Progenitor cell of endocrine pancreas (in vitro differentiated cells): ENCODE data around the gene DGCR8. TPM values are rescaled to one million over a fixed set of nuclear protein-coding genes. Genes with fewer than 3 reads are reported as not detected.

Experiments
- DNase-seq: peaks from one replicate; pipeline ENCODE4 v3.0.0; 2021; ENCODE audit warnings: low spot score; ENCODE audit not compliant: unreplicated experiment
- H3K27ac Mint-ChIP-seq: 2 replicates; pipeline ENCODE4 v1.8.0; 2021; ENCODE audit warnings: mild to moderate bottlenecking, moderate library complexity, mixed read lengths
- H3K27me3 Mint-ChIP-seq: 2 replicates; pipeline ENCODE4 v1.8.0; 2021; ENCODE audit warnings: mixed read lengths
- H3K36me3 Mint-ChIP-seq: 2 replicates; pipeline ENCODE4 v1.8.0; 2022; ENCODE audit warnings: mixed read lengths; ENCODE audit not compliant: insufficient read depth
- H3K4me1 Mint-ChIP-seq: 2 replicates; pipeline ENCODE4 v1.8.0; 2021; ENCODE audit warnings: low read depth, mixed read lengths
- H3K4me3 Mint-ChIP-seq: 2 replicates; pipeline ENCODE4 v1.8.0; 2021; ENCODE audit warnings: low read depth, mild to moderate bottlenecking, moderate library complexity, mixed read lengths
- H3K9me3 Mint-ChIP-seq: 2 replicates; pipeline ENCODE4 v1.8.0; 2021; ENCODE audit warnings: low read depth, mixed read lengths
- total RNA-seq: library from RNA; stranded (reverse); gene quantifications from 2 replicates; pipeline ENCODE4 v1.2.1, GENCODE V29; 2021
- TF ChIP-seq, protein P1 (sequence below): fragments of 200-600 bp; sonication (generic); IDR thresholded peaks from one replicate; pipeline ENCODE4 v1.5.0; 2021; ENCODE audit warnings: antibody characterized with exemption, mild to moderate bottlenecking; ENCODE audit not compliant: unreplicated experiment

The DGCR8 gene
- total RNA-seq, 1 donor from 2014 or later = 75.8 TPM

DNA sequence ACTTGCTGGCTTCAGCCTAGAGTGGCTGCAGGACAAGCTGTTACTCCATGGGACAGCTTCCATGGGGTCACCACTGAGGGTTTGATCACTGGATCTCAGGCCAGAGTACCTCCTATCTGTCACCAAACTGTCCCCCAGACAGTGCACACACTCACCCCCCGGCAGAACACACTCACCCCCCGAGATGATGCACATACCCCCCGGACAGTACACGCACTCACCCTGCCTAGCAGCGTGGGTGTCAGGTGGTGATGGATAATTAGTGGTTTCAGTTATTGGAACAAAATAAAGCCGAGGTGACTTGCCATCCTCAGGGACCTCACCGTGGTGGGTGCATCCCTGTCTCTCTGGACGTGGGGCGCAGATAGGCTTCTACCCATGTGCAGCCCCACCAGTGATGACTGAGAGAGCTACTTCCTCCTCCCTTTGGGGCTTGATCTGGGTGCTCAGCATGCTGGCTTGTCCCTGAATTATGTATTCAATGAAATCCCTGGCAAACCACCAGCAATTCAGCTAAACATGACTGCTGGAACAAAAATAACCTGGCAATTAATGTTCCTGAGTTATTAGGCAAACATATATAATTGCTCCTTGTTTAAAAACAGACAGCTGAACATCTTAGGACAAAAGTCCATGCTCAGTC is 40.2 kb upstream of the DGCR8 start:
- Mint-ChIP-seq H3K27ac (no peak overlapping the region), H3K4me1 (peaks cover 4% of the 10 kb centered on the region), H3K9me3 (no peaks in the 10 kb centered on the region), H3K27me3 (no peaks in the 10 kb centered on the region), H3K36me3 (peaks cover 7% of the 10 kb centered on the region), H3K4me3 (no peak overlapping the region)
- TF ChIP-seq, protein P1, sequence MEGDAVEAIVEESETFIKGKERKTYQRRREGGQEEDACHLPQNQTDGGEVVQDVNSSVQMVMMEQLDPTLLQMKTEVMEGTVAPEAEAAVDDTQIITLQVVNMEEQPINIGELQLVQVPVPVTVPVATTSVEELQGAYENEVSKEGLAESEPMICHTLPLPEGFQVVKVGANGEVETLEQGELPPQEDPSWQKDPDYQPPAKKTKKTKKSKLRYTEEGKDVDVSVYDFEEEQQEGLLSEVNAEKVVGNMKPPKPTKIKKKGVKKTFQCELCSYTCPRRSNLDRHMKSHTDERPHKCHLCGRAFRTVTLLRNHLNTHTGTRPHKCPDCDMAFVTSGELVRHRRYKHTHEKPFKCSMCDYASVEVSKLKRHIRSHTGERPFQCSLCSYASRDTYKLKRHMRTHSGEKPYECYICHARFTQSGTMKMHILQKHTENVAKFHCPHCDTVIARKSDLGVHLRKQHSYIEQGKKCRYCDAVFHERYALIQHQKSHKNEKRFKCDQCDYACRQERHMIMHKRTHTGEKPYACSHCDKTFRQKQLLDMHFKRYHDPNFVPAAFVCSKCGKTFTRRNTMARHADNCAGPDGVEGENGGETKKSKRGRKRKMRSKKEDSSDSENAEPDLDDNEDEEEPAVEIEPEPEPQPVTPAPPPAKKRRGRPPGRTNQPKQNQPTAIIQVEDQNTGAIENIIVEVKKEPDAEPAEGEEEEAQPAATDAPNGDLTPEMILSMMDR = no peak
- DNase-seq = no peak

DNA sequence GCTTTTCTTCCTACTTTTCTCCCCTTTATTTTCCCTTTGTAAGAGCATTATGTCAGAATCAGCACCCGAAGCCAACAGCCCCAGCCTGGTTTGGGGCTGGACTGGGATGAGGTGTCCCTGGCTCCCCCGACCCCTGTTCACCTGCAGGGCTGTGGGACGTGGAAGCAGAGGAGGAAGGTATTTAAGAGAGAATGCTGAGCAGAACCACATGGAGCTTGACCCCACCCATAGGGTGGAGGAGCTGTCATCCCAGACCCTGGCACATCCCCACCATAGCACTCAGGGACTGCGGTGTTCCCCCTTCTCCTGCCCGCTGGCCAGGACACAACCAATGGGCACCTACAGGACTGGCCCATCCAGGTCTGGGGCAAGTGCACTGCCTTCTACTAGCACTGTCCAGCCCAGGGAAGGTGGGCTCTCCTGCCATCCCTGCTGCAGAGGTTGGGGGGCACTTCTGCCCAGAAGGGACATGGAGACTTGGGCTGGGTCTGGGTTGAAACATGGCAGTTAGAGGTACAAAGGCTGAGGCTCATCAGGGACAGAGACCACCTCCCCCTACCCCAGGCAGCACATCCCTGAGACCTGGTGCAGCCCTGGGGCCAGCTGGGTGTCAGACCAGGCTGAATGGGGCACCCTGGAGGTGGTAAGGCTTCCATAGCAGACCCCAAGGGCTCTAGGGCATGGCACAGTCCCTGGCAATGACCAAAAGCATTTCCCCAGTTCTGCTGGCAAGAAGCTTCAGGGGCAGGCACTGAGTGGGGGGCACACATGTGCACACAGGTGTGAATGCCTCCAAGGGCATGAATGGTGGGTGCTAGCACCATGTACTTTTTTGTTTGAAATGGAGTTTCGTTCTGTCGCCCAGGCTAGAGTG is 39.5 kb upstream of the DGCR8 start:
- Mint-ChIP-seq H3K9me3 (no peaks in the 10 kb centered on the region), H3K4me1 (peaks cover 4% of the 10 kb centered on the region), H3K27me3 (no peaks in the 10 kb centered on the region), H3K36me3 (peaks cover 7% of the 10 kb centered on the region), H3K4me3 (no peak overlapping the region), H3K27ac (no peak overlapping the region)
- DNase-seq = no peak
- TF ChIP-seq, protein P1 = no peak

DNA sequence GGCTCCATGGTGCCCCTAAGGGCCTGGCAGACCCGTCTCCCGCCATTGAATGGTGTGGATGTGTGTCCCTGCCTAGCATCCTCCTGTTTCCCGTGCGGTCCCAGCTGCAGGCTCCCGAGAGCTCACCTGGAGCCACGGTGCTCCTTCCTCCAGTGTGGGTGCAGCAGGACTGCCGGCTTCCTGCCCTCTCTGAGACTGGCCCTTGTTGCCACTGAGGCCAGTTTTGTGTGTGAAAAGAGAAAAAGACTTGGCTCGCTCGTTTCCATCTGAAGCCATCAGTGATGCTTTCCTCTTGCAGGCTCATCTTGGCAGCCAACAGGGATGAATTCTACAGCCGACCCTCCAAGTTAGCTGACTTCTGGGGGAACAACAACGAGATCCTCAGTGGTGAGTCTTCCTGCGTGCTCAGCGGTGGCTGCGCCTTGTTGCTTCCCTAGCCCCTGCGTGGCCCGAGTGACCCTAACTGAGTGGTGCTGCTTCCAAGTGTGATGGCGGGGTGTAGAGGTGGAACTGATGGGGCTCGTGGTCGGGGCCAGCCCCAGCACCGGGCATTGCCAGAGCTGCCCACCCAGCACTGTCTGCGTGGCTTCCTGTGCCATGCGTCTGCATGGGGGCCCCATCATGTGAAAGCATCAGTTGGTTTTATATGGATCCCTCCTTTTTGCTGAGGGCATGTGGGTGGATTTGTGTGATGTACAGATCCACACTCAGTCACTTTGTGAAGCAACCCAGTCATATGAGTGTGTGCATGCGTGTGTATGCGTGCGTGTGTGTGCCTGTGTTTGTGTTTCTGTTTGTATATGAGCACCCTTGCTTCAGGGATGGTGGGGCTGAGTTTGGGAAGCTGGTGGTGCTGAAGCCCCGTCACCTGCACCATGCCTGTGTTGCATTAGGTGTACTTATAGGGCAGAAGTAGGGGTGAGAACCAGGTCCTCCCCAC is 36.7 kb upstream of the DGCR8 start:
- no peak for DNase-seq
- Mint-ChIP-seq H3K36me3 (peaks cover 9% of the 10 kb centered on the region), H3K4me1 (no peaks in the 10 kb centered on the region), H3K27ac (no peak overlapping the region), H3K27me3 (no peaks in the 10 kb centered on the region), H3K9me3 (no peaks in the 10 kb centered on the region), H3K4me3 (no peak overlapping the region)
- TF ChIP-seq, protein P1 = no peak

DNA sequence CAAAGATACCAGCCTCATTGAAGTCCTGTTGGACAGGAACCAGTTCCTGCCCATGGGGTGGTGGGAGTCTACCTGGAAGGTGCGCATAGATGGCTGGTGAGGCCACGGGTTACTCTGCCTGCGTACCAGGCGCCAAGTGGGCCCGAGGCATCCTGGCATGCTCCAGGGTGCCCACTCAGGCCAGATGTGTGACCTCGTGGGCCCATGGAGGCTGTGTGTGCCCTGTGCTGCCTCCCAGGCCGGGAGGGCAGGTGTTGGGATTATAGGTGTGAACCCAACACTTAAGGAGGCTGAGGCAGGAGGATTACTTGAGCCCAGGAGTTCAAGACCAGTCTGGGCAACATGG is 36.1 kb upstream of the DGCR8 start:
- H3K27me3 Mint-ChIP-seq = no peaks in the 10 kb centered on the region
- H3K36me3 Mint-ChIP-seq = peaks cover 14% of the 10 kb centered on the region
- DNase-seq = no peak
- H3K4me3 Mint-ChIP-seq = no peak overlapping the region
- TF ChIP-seq, protein P1 = no peak
- H3K27ac Mint-ChIP-seq = no peak overlapping the region
- no peaks in the 10 kb centered on the region for H3K9me3 Mint-ChIP-seq
- H3K4me1 Mint-ChIP-seq = no peaks in the 10 kb centered on the region
